Heart left ventricle (tissue), 16 donors: ENCODE results near the gene CACNB1. TPM values are rescaled to one million over a fixed set of nuclear protein-coding genes. Genes with fewer than 3 reads are reported as not detected.
A peak's percentile ranks its signal among the peaks of the same experiment; 100 is the strongest.

ENCODE experiments used
- ATAC-seq, 4 donors: fragments of 200-7000 bp; cut with Tn5 transposase; one replicate each; pipeline ENCODE4 v1.9.1; 2020 to 2022; ENCODE audit warnings: moderate library complexity in 4 of 4, mild to moderate bottlenecking in 3 of 4, moderate number of reproducible peaks in 1 of 4
- DNase-seq, 5 donors: peaks; one replicate each; pipeline ENCODE4 v3.0.0-alpha.2; 2020
- H3K27ac ChIP-seq, 12 donors: fragments of 200-600 bp; sonication (generic) in 4 of 12; one replicate each; pipeline versions ENCODE4 v1.5.0 to v1.8.0; 2016 to 2022; ENCODE audit warnings: mild to moderate bottlenecking in 2 of 12
- H3K27me3 ChIP-seq, 9 donors: fragments of 200-600 bp; sonication (generic) in 2 of 9; one replicate each; pipeline versions ENCODE4 v1.5.1 to v1.8.0; 2016 to 2022; ENCODE audit warnings: mild to moderate bottlenecking in 3 of 9
- H3K36me3 ChIP-seq, 9 donors: fragments of 200-600 bp; sonication (generic) in 2 of 9; one replicate each; pipeline versions ENCODE4 v1.5.0 to v1.8.0; 2018 to 2022; ENCODE audit warnings: mild to moderate bottlenecking in 2 of 9
- H3K4me1 ChIP-seq, 12 donors: fragments of 200-600 bp; sonication (generic) in 4 of 12; one replicate each; pipeline versions ENCODE4 v1.5.0 to v1.8.0; 2016 to 2022; ENCODE audit warnings: mild to moderate bottlenecking in 3 of 12
- H3K4me3 ChIP-seq, 12 donors: fragments of 200-600 bp; sonication (generic) in 4 of 12; one replicate each; pipeline versions ENCODE4 v1.5.0 to v1.8.0; 2017 to 2022; ENCODE audit warnings: mild to moderate bottlenecking in 9 of 12, moderate library complexity in 4 of 12
- H3K9me3 ChIP-seq, 12 donors: fragments of 200-600 bp; sonication (generic) in 4 of 12; one replicate each; pipeline versions ENCODE4 v1.5.0 to v1.8.0; 2016 to 2022; ENCODE audit warnings: mild to moderate bottlenecking in 1 of 12
- POLR2A ChIP-seq, 2 donors: fragments of 450-650 bp; IDR thresholded peaks; one replicate each; pipeline ENCODE4 v1.6.1; 2017; ENCODE audit warnings: antibody characterized with exemption in 2 of 2, mild to moderate bottlenecking in 2 of 2, moderate library complexity in 2 of 2
- WGBS, 4 donors: extraction: QIAGEN DNeasy Blood & Tissue Kit in 2 of 4; methylation state at CpG; one replicate each; pipeline versions ENCODE4 v1.1.5 to v1.1.7; 2013 to 2018; 5-methylcytosine and 5-hydroxymethylcytosine counted together
- intact Hi-C, 10 donors: fragments of 100-400 bp; cut with DNase I; formaldehyde crosslinking; loops; one replicate each; pipeline versions ENCODE4 v1.11.1 to v1.14.2; 2022
- polyA plus RNA-seq, 2 donors: library from polyadenylated mRNA; stranded (reverse); fragments of 200-250 nt; gene quantifications; one replicate each; pipeline ENCODE4 v1.2.3, GENCODE V29; 2013
- total RNA-seq, 9 donors: library from RNA; depleted of rRNA in 2 of 9; stranded (reverse); fragments of >200 nt in 2 of 9; fragmentation: NEBNext Ultra II Directional in 3 of 9; extraction: Animal tissue kit (Norgen Biotek cat#: 25700) in 3 of 9; gene quantifications; one replicate each; pipeline versions ENCODE4 v1.1.0 to v1.2.4, GENCODE V29; 2016 to 2023
- TF ChIP-seq, protein P1 (sequence below), 12 donors: fragments of 200-600 bp; sonication (generic) in 4 of 12; IDR thresholded peaks; one replicate each; pipeline versions ENCODE4 v1.5.0 to v1.8.0; 2018 to 2022; ENCODE audit warnings: antibody characterized with exemption in 12 of 12, mild to moderate bottlenecking in 5 of 12
- donor health status: ischemic (EF 13 %, LVEDD 7.1; RV severe dilation, severe dysfunction).
- donor health status: healthy with polysubstance abuse.
- donor health status: DM: no; HTN: yes; CAD: no.
- donor health status: DM: no; HTN: no; CAD: no.
- donor health status: ischemic (EF 25% LVEDD 6.9; RV normal size, moderate dysfunction).
- donor health status: ischemic (EF 25% LVEDD 5.7; RV mildly dilated, moderate dysfunction).
- donor health status: healthy.
- donor health status: DM: yes; HTN: yes; CAD: no.
- donor health status: ischemic (EF 35%, LVEDD 5.7; RV mildly dilated, moderate dysfunction).
- donor health status: nonischemic (EF 11% LVEDD 7.7; RV severe dilation, severe dysfunction).
- donor health status: DM: yes; HTN: yes; CAD: no.
- donor health status: PGD.
- donor health status: ischemic (EF 29% LVEDD 5.4; RV normal size, mild dysfunction).
- donor health status: nonischemic (EF 23%, LVEDD 6.1; RV moderate dilation, normal function).

The CACNB1 gene
- total and polyA plus RNA-seq, 11 donors = 4.3 to 14.3 (median 7.1) TPM

DNA sequence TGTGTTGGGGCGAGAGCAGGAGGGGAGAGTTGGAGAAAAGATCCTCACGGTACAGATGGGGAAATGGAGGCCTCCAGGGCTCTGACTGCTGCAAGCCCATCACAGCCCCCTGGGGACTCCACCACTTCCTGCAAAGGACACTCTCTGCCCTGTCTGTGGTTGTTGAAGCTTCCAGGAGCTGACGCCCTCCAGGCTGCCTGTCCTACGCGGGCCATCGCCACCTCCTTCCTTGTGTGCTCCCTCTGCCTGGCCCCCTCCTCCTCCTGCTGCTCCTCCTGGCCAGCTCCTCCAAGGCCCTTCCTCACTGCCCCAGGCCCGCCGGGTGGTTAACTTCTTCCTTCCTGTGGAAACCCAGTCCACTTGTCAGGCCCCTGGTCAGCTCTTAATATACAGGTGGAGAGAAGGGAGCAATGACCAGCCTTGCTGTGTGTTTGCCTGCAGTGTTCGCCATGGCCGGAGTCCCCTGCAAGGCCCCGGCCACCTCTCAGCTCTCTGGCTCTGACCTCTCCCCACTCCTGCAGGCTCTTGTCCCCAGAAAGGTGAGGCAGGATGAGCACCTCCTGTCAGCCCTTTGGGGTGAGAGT is 46.6 kb upstream of the CACNB1 start:
- DNase-seq (no peak), ATAC-seq (peak; percentile 4 to 38 (median 21))
- intact Hi-C loops = loop anchor here (1.0 to 10.0 kb wide), 10 partner anchors 37 to 269 kb away; partner anchors contain the start of gene PLXDC1 (in 1 of the 10)
- TF ChIP-seq POLR2A (IDR thresholded peaks at IDR 0.05) = no peak
- TF ChIP-seq, protein P1, sequence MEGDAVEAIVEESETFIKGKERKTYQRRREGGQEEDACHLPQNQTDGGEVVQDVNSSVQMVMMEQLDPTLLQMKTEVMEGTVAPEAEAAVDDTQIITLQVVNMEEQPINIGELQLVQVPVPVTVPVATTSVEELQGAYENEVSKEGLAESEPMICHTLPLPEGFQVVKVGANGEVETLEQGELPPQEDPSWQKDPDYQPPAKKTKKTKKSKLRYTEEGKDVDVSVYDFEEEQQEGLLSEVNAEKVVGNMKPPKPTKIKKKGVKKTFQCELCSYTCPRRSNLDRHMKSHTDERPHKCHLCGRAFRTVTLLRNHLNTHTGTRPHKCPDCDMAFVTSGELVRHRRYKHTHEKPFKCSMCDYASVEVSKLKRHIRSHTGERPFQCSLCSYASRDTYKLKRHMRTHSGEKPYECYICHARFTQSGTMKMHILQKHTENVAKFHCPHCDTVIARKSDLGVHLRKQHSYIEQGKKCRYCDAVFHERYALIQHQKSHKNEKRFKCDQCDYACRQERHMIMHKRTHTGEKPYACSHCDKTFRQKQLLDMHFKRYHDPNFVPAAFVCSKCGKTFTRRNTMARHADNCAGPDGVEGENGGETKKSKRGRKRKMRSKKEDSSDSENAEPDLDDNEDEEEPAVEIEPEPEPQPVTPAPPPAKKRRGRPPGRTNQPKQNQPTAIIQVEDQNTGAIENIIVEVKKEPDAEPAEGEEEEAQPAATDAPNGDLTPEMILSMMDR (IDR thresholded peaks at IDR 0.05) = no peak
- Histone ChIP-seq H3K27ac (no peak overlapping the region), H3K36me3 (no peaks in the 10 kb centered on the region), H3K4me3 (no peak overlapping the region), H3K4me1 (peaks cover 0 to 13% (median 6%) of the 10 kb centered on the region in 12 donors), H3K9me3 (no peaks in the 10 kb centered on the region), H3K27me3 (peaks cover 0 to 8% (median 0%) of the 10 kb centered on the region in 9 donors)
- WGBS, 4 donors = 38 to 51% (median 48%) methylated on average over 11 of the region's 11 CpGs

DNA sequence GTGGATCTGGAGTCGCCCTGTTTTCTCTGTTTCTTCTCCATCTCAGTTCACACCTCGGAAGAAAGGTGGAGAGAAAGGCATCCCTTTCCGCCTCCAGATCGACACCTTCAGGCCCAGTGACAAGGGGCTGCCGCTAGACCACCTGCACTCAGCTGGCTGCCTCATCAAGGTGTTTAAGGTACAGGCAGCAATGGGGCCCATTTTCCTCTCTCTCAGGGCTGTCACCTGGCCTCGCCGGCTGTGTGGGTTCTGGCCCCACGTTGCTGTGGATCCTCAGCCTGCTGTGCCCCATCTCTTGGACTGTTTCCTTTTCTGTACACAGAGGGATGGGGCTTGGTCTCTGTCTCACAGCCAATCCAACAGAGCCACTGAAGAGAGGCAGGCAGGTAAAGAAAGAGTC is 45.7 kb upstream of the CACNB1 start:
- H3K4me3 ChIP-seq = no peak overlapping the region
- no peak for ATAC-seq
- peaks cover 0 to 17% (median 0%) of the 10 kb centered on the region in 9 donors for H3K27me3 ChIP-seq
- no peak for TF ChIP-seq POLR2A (IDR thresholded peaks at IDR 0.05)
- TF ChIP-seq, protein P1 (IDR thresholded peaks at IDR 0.05) = no peak
- DNase-seq = peak in 1 of 5 donors; percentile 46
- H3K4me1 ChIP-seq = peaks cover 0 to 21% (median 7%) of the 10 kb centered on the region in 12 donors
- intact Hi-C loops = loop anchor here in 9 of 10 donors (5.0 to 10.0 kb wide), 7 partner anchors 36 to 268 kb away; partner anchors contain the start of gene PLXDC1 (in 1 of the 9)
- 78 to 82% (median 79%) methylated on average over 8 of the region's 8 CpGs for WGBS, 4 donors
- H3K27ac ChIP-seq = no peak overlapping the region
- no peaks in the 10 kb centered on the region for H3K9me3 ChIP-seq
- no peaks in the 10 kb centered on the region for H3K36me3 ChIP-seq

DNA sequence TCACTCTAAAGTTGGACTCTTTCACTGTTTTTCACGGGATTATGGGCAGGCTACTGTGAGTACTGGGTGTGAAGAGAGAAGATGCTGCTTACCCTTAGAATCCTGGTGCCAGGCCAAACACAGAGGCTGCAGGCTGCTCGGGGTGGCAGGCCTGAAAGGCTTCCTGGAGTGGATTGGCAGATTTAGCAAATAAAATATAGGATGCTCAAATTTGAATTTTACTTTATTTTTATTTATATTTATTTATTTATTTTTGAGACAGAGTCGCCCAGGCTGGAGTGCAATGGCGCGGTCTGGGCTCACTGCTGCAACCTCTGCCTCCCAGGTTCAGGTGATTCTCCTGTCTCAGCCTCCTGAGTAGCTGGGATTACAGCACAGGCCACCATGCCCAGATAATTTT is 43.2 kb upstream of the CACNB1 start:
- Histone ChIP-seq H3K27ac (no peak overlapping the region), H3K27me3 (peaks cover 0 to 21% (median 0%) of the 10 kb centered on the region in 9 donors), H3K9me3 (no peaks in the 10 kb centered on the region), H3K4me1 (peaks cover 0 to 24% (median 7%) of the 10 kb centered on the region in 12 donors), H3K4me3 (no peak overlapping the region), H3K36me3 (no peaks in the 10 kb centered on the region)
- ATAC-seq (no peak), DNase-seq (peak in 1 of 5 donors; percentile 23)
- intact Hi-C loops = loop anchor here in 9 of 10 donors (5.0 to 10.0 kb wide), 7 partner anchors 33 to 266 kb away; partner anchors contain the start of gene PLXDC1 (in 1 of the 9)
- TF ChIP-seq, protein P1 (IDR thresholded peaks at IDR 0.05) = no peak
- TF ChIP-seq POLR2A (IDR thresholded peaks at IDR 0.05) = no peak
- 82 to 90% (median 87%) methylated on average over 5 of the region's 5 CpGs for WGBS, 4 donors

DNA sequence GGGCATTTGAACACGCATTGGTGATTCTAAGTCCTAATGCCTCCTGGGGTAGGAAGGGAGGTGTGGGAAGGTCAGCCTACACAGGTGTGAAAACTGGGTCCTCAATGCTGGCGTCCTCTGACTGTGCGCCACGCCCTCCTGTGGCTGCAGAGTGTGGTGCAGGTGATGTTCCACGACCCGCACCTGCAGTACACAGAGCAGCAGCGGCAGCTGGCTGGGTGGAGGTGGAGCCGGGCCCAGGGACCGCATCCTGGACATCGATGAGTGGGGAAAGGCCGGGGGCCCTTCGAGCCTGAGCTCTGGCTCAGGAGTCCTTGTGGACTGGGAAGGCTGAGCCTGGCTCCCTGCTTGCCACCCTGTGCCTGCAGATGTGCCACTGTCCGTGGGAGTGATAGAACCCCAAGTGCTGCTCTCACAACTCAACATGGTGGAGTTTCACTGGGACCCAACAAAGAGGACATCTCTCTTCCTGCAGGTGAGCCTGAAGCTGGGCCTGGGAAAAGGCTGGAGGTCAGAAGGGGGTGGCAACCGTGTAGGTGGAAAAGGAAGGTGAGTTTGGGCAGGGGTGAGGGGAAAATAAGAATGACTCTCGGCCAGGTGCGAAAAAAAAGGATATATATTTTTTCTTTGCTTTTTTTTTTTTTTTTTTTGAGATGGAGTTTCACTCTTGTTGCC is 42.3 kb upstream of the CACNB1 start:
- 27 to 37% (median 30%) methylated on average over 12 to 16 of the region's 16 CpGs for WGBS, 4 donors
- H3K4me1 ChIP-seq = peaks cover 0 to 24% (median 6%) of the 10 kb centered on the region in 12 donors
- ATAC-seq (peak in 1 of 4 donors; percentile 38), DNase-seq (peak in 1 of 5 donors; percentile 64)
- TF ChIP-seq POLR2A (IDR thresholded peaks at IDR 0.05) = no peak
- TF ChIP-seq, protein P1 (IDR thresholded peaks at IDR 0.05) = peak; percentile 25 to 59 (median 41)
- no peak overlapping the region for H3K4me3 ChIP-seq
- H3K27ac ChIP-seq = no peak overlapping the region
- H3K36me3 ChIP-seq = no peaks in the 10 kb centered on the region
- H3K27me3 ChIP-seq = peaks cover 0 to 21% (median 0%) of the 10 kb centered on the region in 9 donors
- no peaks in the 10 kb centered on the region for H3K9me3 ChIP-seq
- intact Hi-C loops = loop anchor here (5.0 to 10.0 kb wide), 9 partner anchors 32 to 265 kb away; partner anchors contain the start of genes ARL5C (in 1 of the 10) and PLXDC1 (in 1 of the 10)
